Measurements from ENCODE around the gene PCBP2.

DNA sequence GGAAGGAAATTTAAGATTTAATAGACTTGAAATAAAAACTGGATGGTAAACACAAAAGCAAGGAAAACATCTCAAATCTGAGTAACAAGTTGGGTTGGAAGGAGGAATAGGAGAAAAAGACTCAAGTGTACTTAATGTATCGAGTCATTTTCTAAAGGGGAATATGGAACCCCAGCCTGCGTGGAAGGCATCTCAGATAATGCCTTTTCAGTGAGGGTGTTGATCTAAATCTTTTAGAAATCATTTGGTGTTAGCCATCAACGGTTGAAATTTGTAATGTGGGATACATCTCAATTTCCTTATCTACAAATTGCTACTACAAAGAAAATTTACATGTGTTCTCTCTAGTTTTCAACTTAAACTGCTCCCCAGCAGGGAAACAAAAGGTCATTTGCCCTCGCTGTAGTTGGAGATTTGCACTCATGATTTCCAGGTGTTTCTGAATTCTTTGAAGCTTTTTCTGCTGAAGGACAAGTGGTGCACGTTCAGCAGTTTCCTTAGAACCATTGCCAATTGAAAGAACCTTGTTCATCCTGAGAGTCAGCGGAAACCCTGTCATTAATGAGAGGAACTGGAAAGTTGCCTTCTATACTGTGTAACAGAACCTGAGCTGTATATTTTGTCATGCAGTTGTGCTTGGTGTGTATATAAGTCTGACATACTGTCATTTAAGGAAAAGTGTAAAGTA is 2.2 kb downstream of the PCBP2 start:
- TF ChIP-seq MAZ (IDR thresholded peaks at IDR 0.05; ENCODE audit: borderline replicate concordance, low read depth, low read length) (no peak), POLR2A (IDR thresholded peaks at IDR 0.05; ENCODE audit: low read depth, low read length) (no peak), SMC3 (IDR thresholded peaks at IDR 0.05; ENCODE audit: low read depth, low read length) (no peak), RAD21 (IDR thresholded peaks at IDR 0.05; ENCODE audit: low read length) (no peak), RFX5 (IDR thresholded peaks at IDR 0.05; ENCODE audit: low read depth, low read length) (no peak), MXI1 (IDR thresholded peaks at IDR 0.05; ENCODE audit: borderline replicate concordance, low read depth, low read length) (no peak), CEBPB (IDR thresholded peaks at IDR 0.05; ENCODE audit: low read depth, low read length) (no peak), FOS (IDR thresholded peaks at IDR 0.05; ENCODE audit: low read depth, low read length) (no peak), RCOR1 (IDR thresholded peaks at IDR 0.05; ENCODE audit: insufficient replicate concordance, low read length) (no peak), NFE2L2 (IDR thresholded peaks at IDR 0.05; ENCODE audit: low read depth, low read length) (no peak), BHLHE40 (IDR thresholded peaks at IDR 0.05; ENCODE audit: low read depth, low read length) (no peak)
- TF ChIP-seq, protein P1, sequence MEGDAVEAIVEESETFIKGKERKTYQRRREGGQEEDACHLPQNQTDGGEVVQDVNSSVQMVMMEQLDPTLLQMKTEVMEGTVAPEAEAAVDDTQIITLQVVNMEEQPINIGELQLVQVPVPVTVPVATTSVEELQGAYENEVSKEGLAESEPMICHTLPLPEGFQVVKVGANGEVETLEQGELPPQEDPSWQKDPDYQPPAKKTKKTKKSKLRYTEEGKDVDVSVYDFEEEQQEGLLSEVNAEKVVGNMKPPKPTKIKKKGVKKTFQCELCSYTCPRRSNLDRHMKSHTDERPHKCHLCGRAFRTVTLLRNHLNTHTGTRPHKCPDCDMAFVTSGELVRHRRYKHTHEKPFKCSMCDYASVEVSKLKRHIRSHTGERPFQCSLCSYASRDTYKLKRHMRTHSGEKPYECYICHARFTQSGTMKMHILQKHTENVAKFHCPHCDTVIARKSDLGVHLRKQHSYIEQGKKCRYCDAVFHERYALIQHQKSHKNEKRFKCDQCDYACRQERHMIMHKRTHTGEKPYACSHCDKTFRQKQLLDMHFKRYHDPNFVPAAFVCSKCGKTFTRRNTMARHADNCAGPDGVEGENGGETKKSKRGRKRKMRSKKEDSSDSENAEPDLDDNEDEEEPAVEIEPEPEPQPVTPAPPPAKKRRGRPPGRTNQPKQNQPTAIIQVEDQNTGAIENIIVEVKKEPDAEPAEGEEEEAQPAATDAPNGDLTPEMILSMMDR (conservative IDR thresholded peaks at IDR 0.05; ENCODE audit: low read depth, low read length), result no peak
- TF ChIP-seq, protein P2, sequence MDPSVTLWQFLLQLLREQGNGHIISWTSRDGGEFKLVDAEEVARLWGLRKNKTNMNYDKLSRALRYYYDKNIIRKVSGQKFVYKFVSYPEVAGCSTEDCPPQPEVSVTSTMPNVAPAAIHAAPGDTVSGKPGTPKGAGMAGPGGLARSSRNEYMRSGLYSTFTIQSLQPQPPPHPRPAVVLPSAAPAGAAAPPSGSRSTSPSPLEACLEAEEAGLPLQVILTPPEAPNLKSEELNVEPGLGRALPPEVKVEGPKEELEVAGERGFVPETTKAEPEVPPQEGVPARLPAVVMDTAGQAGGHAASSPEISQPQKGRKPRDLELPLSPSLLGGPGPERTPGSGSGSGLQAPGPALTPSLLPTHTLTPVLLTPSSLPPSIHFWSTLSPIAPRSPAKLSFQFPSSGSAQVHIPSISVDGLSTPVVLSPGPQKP (IDR thresholded peaks at IDR 0.05; ENCODE audit: borderline replicate concordance, low read depth, low read length), result no peak
- TF ChIP-seq, protein P3, sequence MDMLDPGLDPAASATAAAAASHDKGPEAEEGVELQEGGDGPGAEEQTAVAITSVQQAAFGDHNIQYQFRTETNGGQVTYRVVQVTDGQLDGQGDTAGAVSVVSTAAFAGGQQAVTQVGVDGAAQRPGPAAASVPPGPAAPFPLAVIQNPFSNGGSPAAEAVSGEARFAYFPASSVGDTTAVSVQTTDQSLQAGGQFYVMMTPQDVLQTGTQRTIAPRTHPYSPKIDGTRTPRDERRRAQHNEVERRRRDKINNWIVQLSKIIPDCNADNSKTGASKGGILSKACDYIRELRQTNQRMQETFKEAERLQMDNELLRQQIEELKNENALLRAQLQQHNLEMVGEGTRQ (IDR thresholded peaks at IDR 0.05; ENCODE audit: low read depth, low read length), result no peak

All from IMR-90 (cell line).